Pancreas (tissue), 10 donors: ENCODE data around the gene LRRC4. TPM values are rescaled to one million over a fixed set of nuclear protein-coding genes. Genes with fewer than 3 reads are reported as not detected.

Experiments
- ATAC-seq, 4 donors: fragments of 200-7000 bp; cut with Tn5 transposase; one replicate each; pipeline versions ENCODE4 v1.8.0 to v1.9.1; 2020; ENCODE audit warnings: mild to moderate bottlenecking in 4 of 4, moderate library complexity in 4 of 4
- DNase-seq, 6 donors: peaks; one replicate each; pipeline ENCODE4 v3.0.0-alpha.2; 2020
- FAIRE-seq: peaks from 2 replicates; lab custom pipeline; 2012; peaks lifted over from hg19 to GRCh38; lab: Jason Lieb, UNC
- H3K27ac ChIP-seq, 4 donors: fragments of 200-600 bp; sonication (generic); 1 replicate in 3 of 4; 2 replicates in 1 of 4; pipeline versions ENCODE4 v1.5.0 to v1.8.0; 2020
- H3K27me3 ChIP-seq, 4 donors: fragments of 200-600 bp; one replicate each; pipeline ENCODE4 v1.8.0; 2021
- H3K36me3 ChIP-seq, 3 donors: fragments of 200-600 bp; sonication (generic) in 1 of 3; one replicate each; pipeline versions ENCODE4 v1.5.0 to v1.8.0; 2020 to 2021
- H3K4me1 ChIP-seq, 3 donors: fragments of 200-600 bp; one replicate each; pipeline ENCODE4 v1.8.0; 2021
- H3K4me3 ChIP-seq, 4 donors: fragments of 200-600 bp; sonication (generic) in 2 of 4; one replicate each; pipeline versions ENCODE4 v1.5.0 to v1.8.0; 2020 to 2021
- H3K9me3 ChIP-seq, 4 donors: fragments of 200-600 bp; one replicate each; pipeline ENCODE4 v1.8.0; 2021
- WGBS, 2 donors: extraction: QIAGEN DNeasy Blood & Tissue Kit; methylation state at CpG; one replicate each; pipeline ENCODE4 v1.1.7; 2013; 5-methylcytosine and 5-hydroxymethylcytosine counted together
- intact Hi-C, 3 donors: fragments of 100-400 bp; cut with DNase I; formaldehyde crosslinking; loops; one replicate each; pipeline versions ENCODE4 v1.11.1 to v1.14.2; 2022
- polyA plus RNA-seq, 2 donors: library from polyadenylated mRNA; stranded (reverse); fragments of 200-250 nt; gene quantifications; one replicate each; pipeline ENCODE4 v1.2.3, GENCODE V29; 2013
- total RNA-seq, 6 donors: library from RNA; stranded (reverse); fragmentation: NEBNext Ultra II Directional in 4 of 6; extraction: Animal tissue kit (Norgen Biotek cat#: 25700) in 4 of 6; gene quantifications; one replicate each; pipeline versions ENCODE4 v1.2.1 to v1.2.4, GENCODE V29; 2021 to 2023
- TF ChIP-seq, protein P1 (sequence below), 4 donors: fragments of 200-600 bp; sonication (generic) in 3 of 4; IDR thresholded peaks; one replicate each; pipeline versions ENCODE4 v1.5.0 to v1.8.0; 2021; ENCODE audit warnings: antibody characterized with exemption in 4 of 4
- donor health status: healthy with polysubstance abuse.
- donor health status: DM: no; HTN: no; CAD: no; lungs with moderate emphysema.
- donor health status: DM: no; HTN: no; CAD: no.
- donor health status: control.
- donor health status: control.
- donor health status: Bipolar disorder and iron deficiency.
- donor health status: DM: yes; HTN: yes; CAD: no.
- donor health status: DM: no; HTN: no; CAD: no.
- donor health status: DM: no; HTN: no; CAD: no.
- donor health status: DM: yes; HTN: yes; CAD: no.

Gene LRRC4
- total and polyA plus RNA-seq, 8 donors, result 0.42 to 2.4 (median 0.84) TPM

DNA sequence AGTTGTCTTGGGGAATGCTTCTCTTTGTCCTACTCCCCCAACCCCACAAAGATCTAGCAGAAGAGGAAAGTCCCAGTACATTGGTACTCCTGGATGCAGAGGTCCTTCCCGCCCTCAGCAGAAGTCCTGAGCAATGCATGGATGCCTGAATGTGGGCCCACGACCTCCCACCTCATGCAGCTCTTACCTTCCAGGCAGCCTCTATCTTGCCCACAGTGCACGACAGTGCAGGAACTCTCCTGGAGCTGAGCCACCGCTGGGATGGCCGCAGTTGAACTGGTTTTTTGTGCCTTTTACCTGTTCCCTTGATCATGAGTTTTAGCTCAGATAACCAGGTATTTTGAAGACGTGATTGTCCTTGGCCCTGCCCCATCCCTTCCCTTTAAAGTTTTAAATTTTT is 37.9 kb downstream of the LRRC4 start:
- ATAC-seq, result no peak
- DNase-seq, result no peak
- 82 to 87% methylated on average over 6 of the region's 6 CpGs for WGBS, 2 donors

DNA sequence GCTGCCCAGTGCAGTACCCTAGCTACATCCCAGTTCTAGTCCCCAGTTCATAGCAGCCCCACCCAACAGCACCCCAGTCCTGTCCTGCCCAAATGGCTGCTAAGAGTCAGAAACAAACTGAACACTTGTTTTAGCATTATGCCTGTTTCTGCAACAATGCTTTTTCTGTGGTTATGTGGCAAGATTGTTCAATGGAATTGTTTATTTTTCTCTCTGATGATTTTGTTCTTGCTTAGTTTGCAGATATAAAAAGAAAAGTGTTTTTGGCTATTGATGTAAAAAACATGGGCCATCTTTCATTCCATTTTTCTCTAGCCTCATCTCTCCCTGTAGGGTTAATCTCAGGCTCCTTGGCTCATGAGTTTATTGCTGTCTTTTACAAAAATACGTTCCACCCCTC is 42.5 kb downstream of the LRRC4 start:
- no peaks in the 10 kb centered on the region for H3K9me3 ChIP-seq
- ATAC-seq (no peak), FAIRE-seq (no peak), DNase-seq (no peak)
- intact Hi-C loops, result no loop called here
- TF ChIP-seq, protein P1, sequence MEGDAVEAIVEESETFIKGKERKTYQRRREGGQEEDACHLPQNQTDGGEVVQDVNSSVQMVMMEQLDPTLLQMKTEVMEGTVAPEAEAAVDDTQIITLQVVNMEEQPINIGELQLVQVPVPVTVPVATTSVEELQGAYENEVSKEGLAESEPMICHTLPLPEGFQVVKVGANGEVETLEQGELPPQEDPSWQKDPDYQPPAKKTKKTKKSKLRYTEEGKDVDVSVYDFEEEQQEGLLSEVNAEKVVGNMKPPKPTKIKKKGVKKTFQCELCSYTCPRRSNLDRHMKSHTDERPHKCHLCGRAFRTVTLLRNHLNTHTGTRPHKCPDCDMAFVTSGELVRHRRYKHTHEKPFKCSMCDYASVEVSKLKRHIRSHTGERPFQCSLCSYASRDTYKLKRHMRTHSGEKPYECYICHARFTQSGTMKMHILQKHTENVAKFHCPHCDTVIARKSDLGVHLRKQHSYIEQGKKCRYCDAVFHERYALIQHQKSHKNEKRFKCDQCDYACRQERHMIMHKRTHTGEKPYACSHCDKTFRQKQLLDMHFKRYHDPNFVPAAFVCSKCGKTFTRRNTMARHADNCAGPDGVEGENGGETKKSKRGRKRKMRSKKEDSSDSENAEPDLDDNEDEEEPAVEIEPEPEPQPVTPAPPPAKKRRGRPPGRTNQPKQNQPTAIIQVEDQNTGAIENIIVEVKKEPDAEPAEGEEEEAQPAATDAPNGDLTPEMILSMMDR (IDR thresholded peaks at IDR 0.05), result no peak
- no peak overlapping the region for H3K27ac ChIP-seq
- peaks cover 0 to 12% (median 0%) of the 10 kb centered on the region in 3 donors for H3K36me3 ChIP-seq
- H3K4me1 ChIP-seq, result peaks cover 21 to 27% (median 26%) of the 10 kb centered on the region in 3 donors
- 49 to 62% methylated on average over 1 of the region's 1 CpG for WGBS, 2 donors
- no peaks in the 10 kb centered on the region for H3K27me3 ChIP-seq
- H3K4me3 ChIP-seq, result no peak overlapping the region

More for the DNA sequence above, 37.9 kb downstream of the LRRC4 start:
- Histone ChIP-seq H3K4me1 (no peaks in the 10 kb centered on the region), H3K27me3 (no peaks in the 10 kb centered on the region), H3K36me3 (peaks cover 0 to 12% (median 0%) of the 10 kb centered on the region in 3 donors), H3K9me3 (no peaks in the 10 kb centered on the region), H3K27ac (no peak overlapping the region), H3K4me3 (no peak overlapping the region)
- TF ChIP-seq, protein P1 (IDR thresholded peaks at IDR 0.05), result no peak
- no peak for FAIRE-seq
- intact Hi-C loops, result no loop called here

DNA sequence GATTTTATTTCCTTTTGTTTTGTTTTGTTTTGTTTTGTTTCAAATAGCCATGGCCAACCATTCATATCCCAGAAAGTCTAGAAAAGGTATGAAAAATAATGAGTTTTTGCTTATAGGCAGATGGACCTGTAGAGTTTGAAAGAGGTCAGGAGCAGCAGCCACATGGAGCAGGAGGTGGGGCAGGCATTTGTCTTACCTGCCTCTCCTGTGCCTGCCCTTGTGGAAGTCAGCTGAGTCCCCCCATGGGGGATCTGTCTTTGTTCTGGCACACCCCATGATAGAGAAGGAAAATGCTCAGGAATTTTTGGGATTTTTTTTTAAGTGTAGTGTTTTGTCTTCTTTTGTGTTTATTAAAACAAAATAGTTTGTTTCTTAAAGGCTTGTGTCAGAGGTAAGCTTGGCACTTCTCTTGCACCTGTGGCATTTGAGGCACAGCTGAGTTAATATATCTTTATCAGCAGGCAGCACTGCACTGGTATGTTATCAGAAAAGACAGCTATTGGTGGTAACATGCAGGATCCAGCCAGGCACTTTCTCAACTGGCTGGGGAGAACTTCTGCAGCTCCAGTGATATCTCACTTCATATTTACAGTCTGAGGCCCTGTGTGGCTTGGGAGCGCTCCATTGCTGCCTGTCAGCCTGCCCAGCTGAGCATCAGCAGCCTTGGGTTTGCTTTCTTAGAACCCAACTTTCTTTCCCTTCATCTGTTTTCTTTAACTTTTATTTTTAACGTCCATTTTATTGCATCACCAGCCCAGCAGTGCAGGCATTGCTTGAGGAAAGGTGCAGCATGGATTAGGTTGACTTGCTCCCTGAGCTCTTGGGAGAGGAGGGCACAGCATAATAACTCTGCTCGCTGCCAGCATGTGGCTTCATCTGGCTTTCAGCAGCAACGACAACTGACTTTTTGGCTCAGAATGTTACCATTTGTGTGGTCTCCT is 44.4 kb downstream of the LRRC4 start:
- intact Hi-C loops, result no loop called here
- Histone ChIP-seq H3K36me3 (peaks cover 0 to 10% (median 0%) of the 10 kb centered on the region in 3 donors), H3K27ac (peak overlapping the region in 2 of 4 donors; percentile 38 to 48), H3K4me1 (peaks cover 21 to 30% (median 26%) of the 10 kb centered on the region in 3 donors), H3K4me3 (no peak overlapping the region), H3K27me3 (no peaks in the 10 kb centered on the region), H3K9me3 (no peaks in the 10 kb centered on the region)
- ATAC-seq (peak; percentile 75 to 88 (median 82)), DNase-seq (peak in 4 of 6 donors; percentile 45 to 63 (median 54)), FAIRE-seq (no peak)
- TF ChIP-seq, protein P1 (IDR thresholded peaks at IDR 0.05), result no peak
- WGBS, 2 donors, result 24 to 33% methylated on average over 4 of the region's 4 CpGs

DNA sequence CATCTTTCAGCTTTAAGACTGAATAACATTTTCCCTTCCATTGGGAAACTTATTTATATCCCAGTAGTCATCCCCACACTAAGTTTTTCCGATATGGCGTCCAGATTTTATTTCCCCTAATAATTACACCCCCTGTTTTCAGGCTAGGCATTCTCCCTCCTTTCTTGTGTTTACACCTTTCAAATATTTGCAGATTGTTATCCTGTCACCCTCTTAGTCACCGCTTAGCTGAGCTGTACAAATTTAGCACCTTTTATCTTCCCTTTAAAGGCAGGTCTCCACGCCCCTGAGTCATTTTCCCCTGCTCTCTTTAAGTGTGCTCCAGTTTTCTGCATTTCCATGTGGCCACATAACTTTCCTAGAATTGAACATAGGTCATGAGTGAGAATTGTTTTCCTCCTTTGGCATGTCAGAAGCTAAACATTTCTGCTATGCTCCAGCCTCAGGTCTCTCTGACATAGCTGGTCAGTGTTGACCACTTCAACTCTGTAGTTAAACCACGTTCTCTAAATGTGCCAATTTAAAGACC is 47.4 kb downstream of the LRRC4 start:
- ATAC-seq (peak; percentile 68 to 83 (median 70)), FAIRE-seq (no peak), DNase-seq (no peak)
- H3K4me3 ChIP-seq, result no peak overlapping the region
- H3K9me3 ChIP-seq, result no peaks in the 10 kb centered on the region
- H3K27me3 ChIP-seq, result no peaks in the 10 kb centered on the region
- WGBS, 2 donors, result 44 to 46% methylated on average over 5 of the region's 5 CpGs
- intact Hi-C loops, result no loop called here
- H3K4me1 ChIP-seq, result peaks cover 21 to 30% (median 26%) of the 10 kb centered on the region in 3 donors
- peak overlapping the region in 2 of 4 donors; percentile 43 to 62 for H3K27ac ChIP-seq
- TF ChIP-seq, protein P1 (IDR thresholded peaks at IDR 0.05), result no peak
- H3K36me3 ChIP-seq, result no peaks in the 10 kb centered on the region
